Heart right ventricle (tissue), 16 donors: ENCODE results near the gene SLC17A9. TPM values are rescaled to one million over a fixed set of nuclear protein-coding genes. Genes with fewer than 3 reads are reported as not detected.
"Not testable (repeated sequence)": the region's sequence is repeated elsewhere in the genome, so short reads cannot be mapped to it uniquely, and the experiment has no call there.

Experiments used
- ATAC-seq, 8 donors: fragments of 200-7000 bp; cut with Tn5 transposase; one replicate each; pipeline ENCODE4 v1.9.1; 2020; ENCODE audit warnings: mild to moderate bottlenecking in 8 of 8, moderate library complexity in 8 of 8, moderate number of reproducible peaks in 1 of 8
- DNase-seq, 2 donors: peaks; one replicate each; pipeline ENCODE4 v3.0.0-alpha.2; 2020
- H3K27ac ChIP-seq, 10 donors: fragments of 200-600 bp; sonication (generic) in 2 of 10; one replicate each; pipeline versions ENCODE4 v1.5.0 to v1.8.0; 2020 to 2022; ENCODE audit warnings: mild to moderate bottlenecking in 3 of 10
- H3K27me3 ChIP-seq, 7 donors: fragments of 200-600 bp; one replicate each; pipeline ENCODE4 v1.8.0; 2021 to 2022; ENCODE audit warnings: mild to moderate bottlenecking in 2 of 7
- H3K36me3 ChIP-seq, 9 donors: fragments of 200-600 bp; sonication (generic) in 1 of 9; one replicate each; pipeline versions ENCODE4 v1.5.0 to v1.8.0; 2020 to 2022; ENCODE audit warnings: mild to moderate bottlenecking in 2 of 9
- H3K4me1 ChIP-seq, 9 donors: fragments of 200-600 bp; sonication (generic) in 1 of 9; one replicate each; pipeline versions ENCODE4 v1.5.0 to v1.8.0; 2020 to 2022; ENCODE audit warnings: mild to moderate bottlenecking in 4 of 9
- H3K4me3 ChIP-seq, 10 donors: fragments of 200-600 bp; sonication (generic) in 2 of 10; one replicate each; pipeline versions ENCODE4 v1.5.0 to v1.8.0; 2020 to 2022; ENCODE audit warnings: mild to moderate bottlenecking in 7 of 10, moderate library complexity in 2 of 10
- H3K9me3 ChIP-seq, 11 donors: fragments of 200-600 bp in 10 of 11; sonication (generic) in 2 of 11; one replicate each; pipeline versions ENCODE4 v1.5.0 to v1.8.0; 2013 to 2022; ENCODE audit warnings: mild to moderate bottlenecking in 2 of 11, control low read depth in 1 of 11, moderate library complexity in 1 of 11
- CTCF ChIP-seq, 9 donors: fragments of 200-600 bp; sonication (generic) in 2 of 9; IDR thresholded peaks; one replicate each; pipeline versions ENCODE4 v1.5.0 to v1.8.0; 2021 to 2022; ENCODE audit warnings: antibody characterized with exemption in 9 of 9, mild to moderate bottlenecking in 5 of 9, moderate library complexity in 1 of 9
- WGBS, 2 donors: extraction: QIAGEN DNeasy Blood & Tissue Kit; methylation state at CpG; one replicate each; pipeline ENCODE4 v1.1.7; 2013; ENCODE audit warnings: inconsistent platforms in 1 of 2; 5-methylcytosine and 5-hydroxymethylcytosine counted together
- intact Hi-C, 10 donors: fragments of 100-400 bp; cut with DNase I; formaldehyde crosslinking; loops; one replicate each; pipeline versions ENCODE4 v1.11.1 to v1.14.2; 2022
- polyA plus RNA-seq, 2 donors: library from polyadenylated mRNA; stranded (reverse); fragments of 200-250 nt; gene quantifications; one replicate each; pipeline ENCODE4 v1.2.3, GENCODE V29; 2013
- total RNA-seq, 10 donors: library from RNA; stranded (reverse); fragmentation: NEBNext Ultra II Directional in 3 of 10; extraction: Animal tissue kit (Norgen Biotek cat#: 25700) in 3 of 10; gene quantifications; one replicate each; pipeline versions ENCODE4 v1.2.1 to v1.2.4, GENCODE V29; 2021 to 2023
- donor health status: Arrhythmogenic right ventricular cardiomyopathy.
- donor health status: ischemic (EF 13 %, LVEDD 7.1; RV severe dilation, severe dysfunction).
- donor health status: healthy with polysubstance abuse.
- donor health status: DM: no; HTN: yes; CAD: no.
- donor health status: DM: no; HTN: no; CAD: no.
- donor health status: ischemic (EF 25% LVEDD 6.9; RV normal size, moderate dysfunction).
- donor health status: ischemic (EF 25% LVEDD 5.7; RV mildly dilated, moderate dysfunction).
- donor health status: healthy.
- donor health status: DM: yes; HTN: yes; CAD: no.
- donor health status: Ischemic cardiomyopathy.
- donor health status: ischemic (EF 35%, LVEDD 5.7; RV mildly dilated, moderate dysfunction).
- donor health status: nonischemic (EF 11% LVEDD 7.7; RV severe dilation, severe dysfunction).
- donor health status: DM: yes; HTN: yes; CAD: no.
- donor health status: PGD.
- donor health status: ischemic (EF 29% LVEDD 5.4; RV normal size, mild dysfunction).
- donor health status: nonischemic (EF 23%, LVEDD 6.1; RV moderate dilation, normal function).

SLC17A9 gene
- total and polyA plus RNA-seq, 12 donors, result 0.19 to 8.3 (median 1.0) TPM

GRCh38 chr20:62959101-62959971 is 6.8 kb downstream of the SLC17A9 start:
- TF ChIP-seq CTCF (IDR thresholded peaks at IDR 0.05), result no peak
- ATAC-seq, result no peak
- intact Hi-C loops, result loop anchor here in 1 of 10 donors (10.0 kb wide), 1 partner anchor 45 kb away; the partner anchor contains the start of gene BHLHE23

GRCh38 chr20:62959998-62960436 is 7.5 kb downstream of the SLC17A9 start:
- Histone ChIP-seq H3K27ac (no peak overlapping the region), H3K9me3 (no peaks in the 10 kb centered on the region), H3K27me3 (no peaks in the 10 kb centered on the region), H3K36me3 (peaks cover 0 to 24% (median 0%) of the 10 kb centered on the region in 9 donors), H3K4me1 (peaks cover 0 to 10% (median 0%) of the 10 kb centered on the region in 9 donors), H3K4me3 (no peak overlapping the region)
- DNase-seq (no peak), ATAC-seq (no peak)
- TF ChIP-seq CTCF (IDR thresholded peaks at IDR 0.05), result no peak
- intact Hi-C loops, result loop anchor here in 1 of 10 donors (10.0 kb wide), 1 partner anchor 45 kb away; the partner anchor contains the start of gene BHLHE23
- WGBS, 2 donors, result 91 to 93% methylated on average over 20 of the region's 20 CpGs

More at GRCh38 chr20:62959101-62959971, 6.8 kb downstream of the SLC17A9 start:
- Histone ChIP-seq H3K9me3 (no peaks in the 10 kb centered on the region), H3K36me3 (peaks cover 0 to 18% (median 0%) of the 10 kb centered on the region in 9 donors), H3K4me3 (no peak overlapping the region), H3K4me1 (peaks cover 0 to 15% (median 4%) of the 10 kb centered on the region in 9 donors), H3K27ac (no peak overlapping the region), H3K27me3 (no peaks in the 10 kb centered on the region)
- no peak for DNase-seq
- 75 to 80% methylated on average over 43 of the region's 43 CpGs for WGBS, 2 donors

- H3K4me3 ChIP-seq, DNase-seq, H3K27me3 ChIP-seq, ATAC-seq, H3K9me3 ChIP-seq, intact Hi-C loops, H3K4me1 ChIP-seq, H3K27ac ChIP-seq: not testable (repeated sequence)
- WGBS, 2 donors, result 77 to 90% methylated on average over 22 to 27 of the region's 31 CpGs
- peaks cover 0 to 25% (median 0%) of the 10 kb centered on the region in 9 donors for H3K36me3 ChIP-seq
These were observed 8.2 kb downstream of the SLC17A9 start for GRCh38 chr20:62960446-62961309.

- Histone ChIP-seq H3K4me1 (peaks cover 0 to under 1% (median 0%) of the 10 kb centered on the region in 9 donors), H3K9me3 (no peaks in the 10 kb centered on the region), H3K36me3 (peaks cover 0 to 25% (median 0%) of the 10 kb centered on the region in 9 donors), H3K27ac (peak overlapping the region in 1 of 10 donors; percentile 48), H3K4me3 (peak overlapping the region in 3 of 10 donors; percentile 28 to 33 (median 33)), H3K27me3 (no peaks in the 10 kb centered on the region)
- no peak for TF ChIP-seq CTCF (IDR thresholded peaks at IDR 0.05)
- ATAC-seq (peak in 3 of 8 donors; percentile 14 to 64 (median 41)), DNase-seq (no peak)
- WGBS, 2 donors, result 58 to 78% methylated on average over 19 of the region's 19 CpGs
- intact Hi-C loops, result no loop called here
These were observed 8.8 kb downstream of the SLC17A9 start for GRCh38 chr20:62961310-62961783.
